Measurements from ENCODE around the gene TBC1D5.

The TBC1D5 gene

GRCh38 chr3:17333446-17333845 lies 409.0 kb downstream of the TBC1D5 start:
- no peak for DNase-seq

DNA sequence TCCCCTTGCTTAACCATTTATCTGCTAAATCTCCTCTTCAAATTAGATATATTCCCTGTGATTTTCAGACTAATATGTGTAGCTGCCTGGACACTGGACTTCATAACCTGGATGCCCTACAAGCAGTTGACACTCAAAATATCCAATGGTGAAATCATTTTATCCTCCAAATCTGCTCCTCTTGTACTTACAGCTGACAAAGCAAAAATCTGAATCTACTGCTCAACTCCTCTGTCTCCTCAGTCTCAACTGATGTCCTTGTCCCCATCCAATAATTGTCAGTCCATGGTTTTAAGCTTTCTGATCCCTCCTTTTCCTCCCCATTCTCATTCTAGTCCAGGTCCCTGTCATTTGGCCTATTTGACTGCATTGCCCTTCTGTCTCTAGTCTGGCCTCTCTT lies 411.8 kb downstream of the TBC1D5 start:
- no peak for DNase-seq

GRCh38 chr3:17329927-17330326 lies 412.5 kb downstream of the TBC1D5 start:
- no peak for DNase-seq

DNA sequence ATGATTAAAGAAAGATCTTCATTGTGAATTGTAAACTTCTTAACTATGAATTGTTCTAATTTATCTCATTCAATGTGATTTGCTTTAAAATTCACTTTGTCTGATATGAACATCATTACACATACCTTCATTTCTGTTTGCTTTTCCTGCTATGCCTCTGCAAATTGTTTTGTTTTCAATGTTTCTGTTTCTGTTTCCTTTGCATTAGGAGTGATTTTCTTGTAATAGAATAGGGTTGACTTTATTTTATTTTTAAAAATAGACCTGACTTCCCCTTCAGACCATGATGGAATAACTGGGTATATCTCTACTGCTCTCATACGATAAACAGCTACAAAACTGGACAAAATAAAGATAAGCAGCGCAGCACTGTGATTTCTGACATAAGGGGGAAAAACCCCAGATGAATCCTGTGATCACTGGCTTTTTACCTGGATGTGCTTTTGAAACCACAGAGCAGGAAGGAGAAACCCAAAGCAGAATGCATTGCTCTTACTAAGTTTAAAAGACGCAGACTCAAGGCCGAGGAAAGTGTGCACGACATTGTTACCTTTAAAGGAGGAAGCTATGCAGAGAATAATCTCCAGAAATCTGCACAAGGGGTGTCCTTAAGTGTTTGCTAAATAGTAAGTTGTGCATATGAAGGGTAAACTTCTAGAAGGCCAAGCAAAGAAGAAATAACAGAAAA lies 420.2 kb downstream of the TBC1D5 start:
- no peak for DNase-seq

DNA sequence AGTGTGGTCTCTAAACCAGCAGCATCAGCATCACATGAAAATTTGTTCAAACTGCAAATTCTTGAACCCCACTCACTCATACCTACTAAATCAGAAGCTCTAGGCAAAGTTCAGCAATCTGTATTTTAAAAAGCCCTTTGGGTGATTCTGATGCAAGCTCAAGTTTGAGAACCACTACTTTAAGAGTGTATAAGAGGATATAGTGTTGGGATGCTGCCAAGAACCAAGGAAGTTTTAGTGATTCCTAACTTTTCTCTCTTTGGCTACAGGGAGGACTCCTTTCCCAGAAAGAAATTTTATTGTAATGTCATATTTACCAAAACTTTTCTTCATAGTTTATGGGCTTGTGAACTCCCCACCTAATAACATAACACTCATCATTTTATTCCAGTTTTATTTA lies 422.2 kb downstream of the TBC1D5 start:
- no peak for DNase-seq

DNA sequence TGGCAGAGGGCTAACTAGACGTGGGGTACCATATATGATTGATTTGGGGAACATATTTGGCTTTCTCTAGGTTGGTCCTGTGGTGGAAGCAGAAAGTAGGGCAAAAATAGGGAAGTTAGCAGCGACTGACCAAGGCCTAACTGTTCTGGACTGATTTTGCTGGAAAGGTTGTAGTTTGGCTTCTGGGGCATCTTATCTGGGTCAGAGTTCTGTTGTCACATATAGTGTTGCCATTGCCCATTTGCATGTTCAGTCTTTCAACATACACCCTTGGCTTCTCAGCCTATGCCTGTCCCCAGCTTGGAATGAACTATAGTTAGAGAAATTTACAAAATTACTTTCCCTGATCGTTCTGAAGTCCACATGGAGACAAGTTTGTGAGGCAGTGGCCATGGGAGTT lies 426.5 kb downstream of the TBC1D5 start:
- DNase-seq: no peak

- DNase-seq: no peak
Observed at GRCh38 chr3:17314171-17314570, 428.3 kb downstream of the TBC1D5 start.

DNA sequence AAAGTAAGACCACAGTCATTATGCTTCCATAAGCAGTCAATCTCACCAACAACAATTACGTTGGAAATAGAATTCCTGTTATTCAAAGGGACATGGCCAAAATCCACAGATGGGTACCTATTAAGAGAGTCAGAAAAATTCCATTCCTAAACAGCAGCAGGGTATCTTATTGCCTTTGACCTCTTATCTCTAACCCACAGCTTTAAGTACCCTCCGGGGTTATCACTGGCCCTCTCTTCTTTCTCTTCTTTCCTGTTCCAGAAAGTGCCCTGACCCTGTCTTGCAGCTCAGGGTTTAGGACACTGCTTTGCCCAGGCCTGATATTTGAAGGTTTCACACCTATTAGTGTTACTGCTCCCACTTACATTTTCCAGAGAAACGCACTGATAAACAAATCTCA lies 428.7 kb downstream of the TBC1D5 start:
- DNase-seq: no peak

- no peak for DNase-seq
Observed at GRCh38 chr3:17310983-17311382, 431.4 kb downstream of the TBC1D5 start.

GRCh38 chr3:17307887-17308286 lies 434.5 kb downstream of the TBC1D5 start:
- DNase-seq: no peak

GRCh38 chr3:17307482-17307881 lies 434.9 kb downstream of the TBC1D5 start:
- DNase-seq: no peak

- DNase-seq: no peak
Observed at GRCh38 chr3:17304969-17305368, 437.5 kb downstream of the TBC1D5 start.

DNA sequence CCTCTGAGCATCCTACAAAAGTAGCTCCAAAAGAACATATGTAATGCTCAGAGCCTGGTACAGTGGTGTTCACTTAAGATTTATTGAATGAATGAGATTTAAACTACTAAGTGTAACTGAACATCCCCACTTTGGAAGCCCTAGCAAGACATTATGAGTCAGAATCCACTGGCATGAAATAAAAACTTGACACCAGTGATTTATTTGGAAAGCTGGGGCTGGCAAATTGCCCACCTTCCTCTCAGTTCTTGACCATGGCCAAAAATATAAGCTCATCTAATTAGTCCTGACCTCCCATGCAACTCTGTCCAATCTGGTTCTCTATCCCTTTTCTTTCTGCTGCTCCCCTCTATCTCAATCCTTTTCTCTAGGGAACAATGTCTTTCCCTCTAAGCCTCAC lies 439.7 kb downstream of the TBC1D5 start:
- DNase-seq: no peak

DNA sequence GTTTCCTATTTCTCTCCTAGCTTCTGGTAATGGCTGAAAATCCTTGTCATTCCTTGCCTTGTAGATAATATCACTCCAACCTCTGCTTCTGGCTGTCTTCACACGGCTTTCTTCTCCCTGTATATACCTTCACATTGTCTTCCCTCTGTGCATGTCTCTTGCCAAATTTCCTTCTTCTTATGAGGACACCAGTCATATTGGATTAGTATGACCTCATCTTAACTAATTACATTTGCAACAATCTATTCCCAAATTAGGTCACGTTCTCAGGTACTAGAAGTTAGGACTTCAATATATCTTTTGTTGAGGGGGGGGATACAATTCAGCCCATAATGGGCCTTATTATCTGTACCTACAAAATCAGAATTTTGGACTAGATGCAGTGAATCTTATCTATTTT lies 440.3 kb downstream of the TBC1D5 start:
- no peak for DNase-seq

GRCh38 chr3:17301271-17301670 lies 441.2 kb downstream of the TBC1D5 start:
- DNase-seq: no peak

DNA sequence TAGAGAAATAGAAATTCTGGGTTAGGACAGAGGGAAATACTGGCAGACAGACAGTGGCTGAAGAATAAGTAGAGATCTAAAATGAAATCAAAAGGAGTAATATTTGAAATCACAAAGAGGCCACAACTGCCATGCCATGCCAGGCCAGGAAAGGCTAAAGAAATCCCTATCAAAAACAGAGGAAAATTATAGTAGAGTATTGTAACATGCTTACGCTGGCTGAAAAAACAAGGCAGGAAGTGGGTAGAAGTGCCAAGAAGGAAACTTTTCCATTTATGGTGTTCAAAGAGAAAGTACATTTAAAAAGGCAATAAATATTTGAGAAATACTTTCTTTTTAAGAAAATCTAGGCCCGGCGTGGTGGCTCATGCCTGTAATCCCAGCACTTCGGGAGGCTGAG lies 442.0 kb downstream of the TBC1D5 start:
- no peak for DNase-seq

GRCh38 chr3:17298038-17298437 lies 444.4 kb downstream of the TBC1D5 start:
- no peak for DNase-seq

DNA sequence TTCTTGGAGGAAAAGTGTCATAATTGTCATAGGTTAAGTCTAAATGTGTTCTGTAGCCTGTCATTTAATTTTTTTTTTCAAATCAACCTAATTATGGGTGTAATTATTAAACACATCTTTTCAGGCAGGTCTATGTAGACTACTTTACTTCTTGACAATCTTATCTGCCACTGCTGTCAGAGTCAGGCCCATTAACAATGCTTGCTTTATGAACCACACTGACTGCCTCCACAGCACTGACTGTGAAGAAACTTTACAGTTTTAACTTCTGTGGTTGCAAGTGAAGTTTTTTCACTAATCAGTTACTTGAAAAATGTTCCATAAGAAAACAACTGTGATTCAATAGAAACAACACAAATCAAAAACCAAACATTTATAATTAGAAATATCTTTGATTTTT lies 449.9 kb downstream of the TBC1D5 start:
- no peak for DNase-seq

GRCh38 chr3:17290894-17291293 lies 451.5 kb downstream of the TBC1D5 start:
- DNase-seq: no peak

GRCh38 chr3:17288839-17289399 lies 453.5 kb downstream of the TBC1D5 start:
- DNase-seq: no peak

- DNase-seq: no peak
Observed at GRCh38 chr3:17287006-17287689, 455.3 kb downstream of the TBC1D5 start.

DNA sequence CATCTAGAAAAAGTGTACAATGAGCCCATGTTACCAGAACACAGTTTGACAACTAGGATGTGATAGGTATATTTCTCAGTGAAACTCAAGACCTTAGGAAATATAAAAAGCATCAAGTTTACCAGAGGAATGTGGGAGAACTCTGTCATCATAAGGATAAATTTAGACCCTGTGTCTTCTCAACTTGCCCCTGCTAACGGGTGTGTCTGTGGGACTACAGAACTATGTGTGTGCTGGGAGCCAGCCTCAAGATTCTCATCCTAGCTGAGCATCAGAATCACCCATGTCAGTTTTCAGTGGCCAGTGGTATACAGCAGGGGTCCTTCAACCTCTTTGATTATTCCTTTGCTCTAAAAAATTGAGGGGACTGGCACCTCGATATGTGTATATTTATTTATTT lies 464.4 kb downstream of the TBC1D5 start:
- DNase-seq: no peak

DNA sequence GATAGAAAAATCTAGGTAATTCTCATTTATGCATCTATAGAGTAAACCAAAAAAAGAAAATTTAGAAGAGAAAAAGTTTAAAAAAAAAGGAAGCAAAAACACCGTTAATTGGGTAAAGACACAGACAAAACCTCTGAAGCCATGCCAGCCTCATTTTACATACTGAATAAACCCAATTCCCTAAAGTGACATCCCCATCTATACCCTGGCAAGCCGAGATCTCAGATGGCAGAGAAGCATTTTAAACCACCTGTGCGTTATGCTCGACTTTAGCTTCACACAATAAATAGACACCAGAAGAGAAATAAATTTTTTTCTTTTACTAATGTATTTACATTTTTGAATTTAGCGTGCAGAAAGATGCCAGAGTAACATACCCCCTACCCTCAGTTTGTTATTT lies 475.6 kb downstream of the TBC1D5 start:
- DNase-seq: no peak

DNA sequence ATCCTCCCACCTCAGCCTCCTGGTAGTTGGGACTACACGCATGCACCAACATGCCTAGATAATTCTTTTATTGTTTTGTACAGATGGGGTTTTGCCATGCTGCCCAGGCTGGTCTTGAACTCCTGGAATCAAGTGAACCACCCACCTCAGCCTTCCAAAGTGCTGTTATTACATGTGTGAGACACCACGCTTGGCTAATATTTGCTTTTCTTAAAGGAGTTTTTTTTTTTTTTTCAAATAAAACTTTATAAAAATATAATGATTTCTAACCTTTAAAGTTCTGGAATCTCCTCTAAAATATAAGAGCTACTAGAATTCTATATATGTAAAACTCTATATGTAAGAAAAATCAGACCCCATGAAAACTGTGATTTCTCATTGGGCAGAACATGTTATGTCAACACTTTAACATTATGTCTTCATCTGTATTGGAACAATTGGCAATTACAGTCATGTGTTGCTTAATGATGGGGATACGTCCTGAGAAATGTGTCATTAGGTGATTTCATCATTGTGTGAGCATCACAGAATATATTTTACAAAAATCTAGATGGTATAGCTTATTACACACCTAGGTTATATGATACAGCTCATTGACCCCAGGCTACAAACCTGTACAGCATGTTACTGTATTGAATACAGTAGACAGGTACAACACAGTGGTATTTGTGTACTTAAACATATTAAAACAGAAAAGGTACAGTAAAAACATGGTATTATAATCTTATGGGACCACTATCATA lies 480.6 kb downstream of the TBC1D5 start:
- DNase-seq: no peak

Measured in stimulated activated CD4-positive, alpha-beta T cell treated with anti-CD3 and anti-CD28 coated beads, Interleukin-1b, Interleukin-23, amount 100 ng/mL, for 48 hours (primary cell).